ENCODE data around the gene KLHL8. TPM values are rescaled to one million over a fixed set of nuclear protein-coding genes. Genes with fewer than 3 reads are reported as not detected.
A peak's percentile ranks its signal among the peaks of the same experiment; 100 is the strongest.

Gene KLHL8
- 12.3 and 34.6 TPM in 2 replicates for total RNA-seq

DNA sequence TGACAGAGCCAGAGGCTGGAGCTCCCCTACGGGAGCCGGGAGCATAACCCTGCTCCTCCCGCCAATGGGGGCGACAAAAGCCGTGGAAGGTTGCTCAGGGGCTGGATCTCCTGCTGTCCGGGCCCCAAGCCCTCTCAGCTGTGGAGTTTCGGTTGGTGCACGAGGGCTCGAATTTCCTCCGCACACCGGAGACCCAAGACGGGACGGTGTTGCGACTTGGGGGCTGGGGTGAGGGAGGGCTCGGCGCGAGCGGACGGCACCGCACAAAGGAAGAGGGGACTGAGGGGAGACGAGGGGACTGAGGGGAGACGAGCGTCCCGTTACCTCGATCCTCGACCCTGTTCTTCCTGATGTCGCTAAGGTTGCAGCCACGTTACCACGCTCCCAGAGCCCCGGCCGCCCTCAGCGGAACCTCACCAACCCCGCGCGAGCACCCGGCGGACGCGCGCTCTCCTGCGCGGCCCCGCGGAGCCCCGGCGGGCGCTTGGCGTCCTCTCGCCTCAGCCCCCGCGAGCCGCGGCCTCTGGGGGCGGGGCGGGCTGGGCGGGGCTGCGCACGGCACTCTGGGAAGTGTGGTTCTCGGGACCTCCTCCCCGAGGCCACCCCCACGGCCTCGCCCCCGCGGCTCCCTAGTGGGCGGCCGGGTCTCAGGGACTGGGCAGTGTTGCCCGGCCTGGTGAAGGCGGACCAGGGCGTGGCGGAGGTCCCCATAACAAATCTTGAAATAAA is at the start of gene KLHL8:
TSS of gene KLHL8 (minus strand) at position 525 of the 729 bp plus-strand sequence. CDS start 25,079 bp downstream, outside the sequence.
- peak; percentile 45 for DNase-seq (ENCODE audit: low read depth)

- DNase-seq (ENCODE audit: low read depth): peak; percentile 67
Observed at GRCh38 chr4:87270144-87270543, 49.7 kb upstream of the KLHL8 start.

- peak; percentile 92 for DNase-seq (ENCODE audit: low read depth)
Observed at GRCh38 chr4:87268411-87268810, 48.0 kb upstream of the KLHL8 start.

- DNase-seq (ENCODE audit: low read depth): no peak
Observed at GRCh38 chr4:87266986-87267385, 46.6 kb upstream of the KLHL8 start.

DNA sequence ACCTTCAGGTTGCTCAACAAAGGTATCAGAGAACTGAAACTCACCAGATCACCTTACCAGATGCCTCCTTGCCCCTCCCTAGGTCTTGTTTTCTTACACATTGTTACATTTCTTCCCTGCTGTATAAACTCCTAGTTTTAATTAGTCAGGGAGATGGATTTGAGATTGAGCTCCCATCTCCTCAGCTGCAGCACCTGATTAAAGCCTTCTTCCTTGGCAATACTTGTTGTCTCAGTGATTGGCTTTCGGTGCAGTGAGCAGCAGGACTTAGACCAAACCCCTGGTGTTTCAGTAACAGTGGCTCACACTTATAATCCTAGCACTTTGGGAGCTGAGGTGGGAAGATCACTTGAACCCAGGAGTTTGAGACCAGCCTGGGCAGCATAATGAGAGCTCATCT is 42.5 kb upstream of the KLHL8 start:
- DNase-seq (ENCODE audit: low read depth): no peak

DNA sequence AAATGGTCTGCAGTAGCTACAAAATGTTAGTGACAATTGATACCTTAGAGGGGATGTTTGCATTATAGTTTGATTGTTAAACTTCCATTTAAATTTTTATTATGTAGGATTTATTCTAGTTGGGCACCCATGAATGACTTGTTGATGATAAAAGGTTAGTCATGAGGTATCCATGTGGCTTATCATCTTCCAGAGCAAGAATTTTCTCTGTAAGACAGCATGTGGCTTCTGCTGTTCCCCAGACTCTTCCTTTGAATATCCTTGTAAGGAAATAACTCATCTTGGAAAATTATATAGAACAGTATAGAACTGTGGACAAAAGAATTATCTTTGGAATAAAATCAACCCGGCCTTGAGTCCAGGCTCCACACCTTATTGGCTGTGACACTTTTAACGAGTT is 40.1 kb upstream of the KLHL8 start:
- DNase-seq (ENCODE audit: low read depth): no peak

- no peak for DNase-seq (ENCODE audit: low read depth)
Observed at GRCh38 chr4:87258677-87259076, 38.3 kb upstream of the KLHL8 start.

DNA sequence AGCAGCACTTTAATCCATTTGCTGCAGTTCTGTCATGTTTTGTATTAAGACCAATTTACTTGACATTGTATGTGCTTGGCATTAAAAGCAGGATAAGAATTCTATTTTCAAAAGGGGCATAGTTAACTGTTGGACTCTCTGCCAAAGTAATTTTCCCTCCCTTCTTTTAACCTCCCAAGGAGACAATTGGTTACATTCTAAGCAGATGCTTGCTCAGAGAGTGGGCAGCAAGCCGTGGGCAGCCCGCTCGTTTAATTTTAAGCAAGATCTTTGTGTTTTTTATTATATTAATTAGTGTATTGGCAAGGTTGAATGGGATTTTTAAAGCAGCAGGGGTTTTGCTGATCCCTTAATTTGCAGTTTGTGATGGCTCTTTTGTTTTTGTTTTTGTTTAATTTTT is 37.1 kb upstream of the KLHL8 start:
- no peak for DNase-seq (ENCODE audit: low read depth)

DNA sequence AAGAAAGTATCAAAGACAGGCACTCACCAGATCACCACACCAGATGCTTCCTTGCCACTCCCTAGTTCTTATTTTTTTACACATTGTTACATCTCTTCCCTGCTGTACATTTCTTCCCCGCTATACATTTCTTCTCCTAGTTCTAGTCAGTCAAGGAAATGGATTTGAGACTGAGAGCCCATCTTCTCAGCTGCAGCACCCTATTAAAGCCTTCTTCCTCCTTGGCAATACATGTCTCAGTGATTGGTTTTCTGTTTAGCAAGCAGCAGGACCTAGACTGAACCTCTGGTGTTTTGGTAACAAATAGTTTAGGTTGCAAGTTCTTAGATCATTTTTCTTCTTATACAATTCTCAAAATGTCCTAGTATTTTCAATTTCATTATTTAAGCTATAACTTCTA is 35.3 kb upstream of the KLHL8 start:
- DNase-seq (ENCODE audit: low read depth): no peak

- no peak for DNase-seq (ENCODE audit: low read depth)
Observed at GRCh38 chr4:87251106-87251505, 30.7 kb upstream of the KLHL8 start.

DNA sequence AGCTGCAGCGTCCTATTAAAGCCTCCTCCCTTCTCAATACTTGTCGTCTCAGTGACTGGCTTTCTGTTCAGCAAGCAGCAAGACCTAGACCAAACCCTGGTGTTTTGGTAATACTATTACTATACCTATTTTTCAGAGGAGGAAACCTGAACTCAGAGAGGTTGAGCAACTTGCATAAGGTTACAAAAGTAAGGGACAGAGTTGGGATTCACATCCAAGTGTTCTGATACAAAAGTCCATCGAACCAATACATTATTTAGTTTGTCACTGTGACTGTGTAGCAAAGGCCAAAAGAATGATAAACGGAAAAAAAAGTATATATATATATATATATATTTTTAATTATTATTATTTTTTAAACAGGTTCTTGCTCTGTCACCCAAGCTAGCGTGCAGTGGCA is 29.9 kb upstream of the KLHL8 start:
- DNase-seq (ENCODE audit: low read depth): no peak

GRCh38 chr4:87249332-87250019 is 29.1 kb upstream of the KLHL8 start:
- no peak for DNase-seq (ENCODE audit: low read depth)

- DNase-seq (ENCODE audit: low read depth): no peak
Observed at GRCh38 chr4:87243426-87244053, 23.1 kb upstream of the KLHL8 start.

GRCh38 chr4:87241336-87241735 is 20.9 kb upstream of the KLHL8 start:
- DNase-seq (ENCODE audit: low read depth): peak; percentile 16

DNA sequence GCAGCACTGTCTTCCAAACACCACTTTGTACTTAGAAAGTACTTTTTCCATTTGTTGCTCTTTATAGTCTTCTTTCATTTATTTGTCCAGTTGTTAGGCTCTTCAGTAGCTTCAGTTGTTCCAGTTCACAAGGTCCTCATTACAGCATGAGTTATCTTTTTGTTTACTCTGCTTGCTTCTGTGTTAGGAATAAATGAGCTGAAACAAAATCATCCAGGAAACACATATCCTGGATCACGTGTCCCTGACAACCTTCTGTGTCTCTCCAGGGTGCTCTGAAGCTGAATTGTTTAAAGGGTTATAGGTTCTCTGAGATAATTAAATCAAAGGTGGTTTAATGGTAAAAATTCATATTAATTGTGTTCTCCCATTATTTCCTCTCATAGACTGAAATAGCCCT is 19.9 kb upstream of the KLHL8 start:
- DNase-seq (ENCODE audit: low read depth): peak; percentile 77

DNA sequence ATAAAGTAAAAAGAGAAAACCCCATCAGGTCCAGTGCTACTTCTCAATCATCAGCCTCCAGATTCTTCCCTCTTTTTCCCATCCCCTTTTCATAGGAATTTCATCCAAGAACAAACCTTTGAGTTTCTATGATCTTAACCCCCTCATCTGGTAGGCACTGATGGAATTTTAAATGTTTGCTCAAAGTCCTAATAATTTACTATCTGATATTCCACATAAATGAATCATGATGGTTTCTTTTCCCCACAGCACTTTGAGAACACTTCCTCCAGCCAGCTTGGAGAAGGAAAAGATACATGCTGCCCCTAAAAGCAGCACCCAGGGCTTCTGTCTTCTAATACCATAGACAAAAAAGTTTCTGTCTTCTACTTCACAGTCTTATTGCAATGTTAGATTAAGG is 19.4 kb upstream of the KLHL8 start:
- peak; percentile 42 for DNase-seq (ENCODE audit: low read depth)

DNA sequence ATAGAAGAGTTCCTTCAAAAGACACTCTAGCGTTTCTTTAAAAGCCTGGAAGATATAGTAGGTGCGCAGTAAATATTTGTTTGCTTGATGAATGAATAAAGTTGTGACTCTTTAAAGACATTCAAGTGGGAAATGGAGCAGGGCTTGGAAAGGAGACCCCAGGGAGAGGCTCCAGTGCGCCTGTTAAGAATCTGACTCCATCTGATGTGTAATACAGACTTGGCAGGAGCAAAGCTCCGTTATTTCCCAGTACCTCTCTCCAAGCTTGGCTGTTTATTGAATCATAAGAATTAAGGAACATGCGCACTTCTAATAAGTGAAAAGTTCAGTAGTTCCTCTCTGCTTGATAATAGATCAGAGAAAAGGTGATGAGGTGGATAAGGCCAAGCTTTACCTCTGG is 18.8 kb upstream of the KLHL8 start:
- DNase-seq (ENCODE audit: low read depth): no peak

- no peak for DNase-seq (ENCODE audit: low read depth)
Observed at GRCh38 chr4:87236861-87237260, 16.4 kb upstream of the KLHL8 start.

DNA sequence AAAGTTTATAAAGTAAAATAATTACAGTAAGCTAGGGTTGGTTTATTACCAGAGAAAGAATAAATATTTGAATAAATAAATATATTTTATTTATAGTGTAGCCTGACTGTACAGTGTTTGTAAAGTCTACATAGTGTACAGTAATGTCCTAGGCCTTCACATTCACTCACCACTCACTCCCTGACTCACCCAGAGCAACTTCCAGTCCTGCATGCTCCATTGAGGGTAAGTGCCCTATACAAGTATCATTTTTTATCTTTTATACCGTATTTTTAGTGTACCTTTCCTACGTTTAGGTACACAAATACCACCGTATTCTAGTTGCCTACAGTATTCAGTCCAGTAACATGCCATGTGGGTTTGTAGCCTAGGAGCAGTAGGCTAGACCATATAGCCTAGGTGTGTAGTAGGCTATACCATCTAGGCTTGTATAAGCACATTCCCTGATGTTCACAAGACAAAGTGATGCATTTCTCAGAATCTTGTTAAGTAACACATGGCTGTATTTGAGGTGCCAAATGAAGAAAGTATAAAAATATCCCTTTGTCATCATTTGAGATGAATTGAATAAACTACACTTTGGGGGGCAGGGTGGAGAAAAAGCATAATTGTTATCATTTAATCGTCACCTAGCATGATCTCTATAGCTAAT is 14.7 kb upstream of the KLHL8 start:
- peak; percentile 36 for DNase-seq (ENCODE audit: low read depth)

GRCh38 chr4:87232216-87232615 is 11.8 kb upstream of the KLHL8 start:
- DNase-seq (ENCODE audit: low read depth): no peak

- no peak for DNase-seq (ENCODE audit: low read depth)
Observed at GRCh38 chr4:87230806-87231205, 10.4 kb upstream of the KLHL8 start.

DNA sequence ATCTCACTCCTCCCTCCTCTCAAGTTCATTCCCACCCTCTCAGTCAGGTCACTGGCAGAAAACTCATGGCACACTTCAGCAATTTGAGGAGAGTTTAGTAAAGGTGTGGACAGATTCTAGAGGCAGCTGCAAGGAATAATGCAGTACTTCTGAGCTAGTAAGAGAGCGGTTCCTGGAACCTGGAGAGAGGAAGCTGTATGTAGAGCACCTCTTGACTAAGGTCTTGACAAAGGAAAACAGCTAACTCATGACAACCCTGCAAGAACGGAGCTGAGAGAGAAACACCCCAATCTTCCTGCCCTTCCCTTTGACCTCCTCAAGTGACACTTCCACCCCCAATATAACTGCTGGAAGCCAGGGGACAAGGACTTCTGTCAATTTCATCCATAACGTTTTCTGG is 9.6 kb upstream of the KLHL8 start:
- DNase-seq (ENCODE audit: low read depth): no peak
